Chondrocyte (in vitro differentiated cells): ENCODE data around the gene FCRLA. TPM values are rescaled to one million over a fixed set of nuclear protein-coding genes. Genes with fewer than 3 reads are reported as not detected.

Experiments
- DNase-seq: peaks from one replicate; pipeline ENCODE4 v3.0.0; 2021; ENCODE audit warnings: mixed read lengths, low spot score
- H3K27ac Mint-ChIP-seq: one replicate; pipeline ENCODE4 v1.8.0; 2021; ENCODE audit warnings: mild to moderate bottlenecking, moderate library complexity, mixed read lengths; ENCODE audit not compliant: unreplicated experiment
- H3K27me3 Mint-ChIP-seq: 2 replicates; pipeline ENCODE4 v1.8.0; 2021; ENCODE audit warnings: low read depth, mixed read lengths
- H3K36me3 Mint-ChIP-seq: 2 replicates; pipeline ENCODE4 v1.8.0; 2021; ENCODE audit warnings: low read depth, mixed read lengths
- H3K4me1 Mint-ChIP-seq: 2 replicates; pipeline ENCODE4 v1.8.0; 2021; ENCODE audit warnings: low read depth, mild to moderate bottlenecking, mixed read lengths
- H3K4me3 Mint-ChIP-seq: one replicate; pipeline ENCODE4 v1.8.0; 2021; ENCODE audit warnings: mild to moderate bottlenecking, moderate library complexity, mixed read lengths; ENCODE audit not compliant: unreplicated experiment
- H3K9me3 Mint-ChIP-seq: 2 replicates; pipeline ENCODE4 v1.8.0; 2021; ENCODE audit warnings: low read depth, mixed read lengths
- CTCF ChIP-seq: fragments of 200-600 bp; sonication (generic); IDR thresholded peaks from 2 replicates; pipeline ENCODE4 v1.5.0; 2021; ENCODE audit warnings: antibody characterized with exemption, mild to moderate bottlenecking, moderate library complexity
- total RNA-seq: library from RNA; stranded (reverse); gene quantifications from 3 replicates; pipeline ENCODE4 v1.2.1, GENCODE V29; 2021

Gene FCRLA
- total RNA-seq, 1 donor from 2014 or later, result not detected

GRCh38 chr1:161676441-161676840 lies 30.6 kb upstream of the FCRLA start:
- Mint-ChIP-seq H3K27me3 (peaks cover 17% of the 10 kb centered on the region), H3K27ac (no peak overlapping the region), H3K4me1 (no peaks in the 10 kb centered on the region), H3K9me3 (no peaks in the 10 kb centered on the region), H3K36me3 (no peaks in the 10 kb centered on the region), H3K4me3 (no peak overlapping the region)
- DNase-seq, result no peak
- TF ChIP-seq CTCF, result no peak

GRCh38 chr1:161676958-161677689 lies 29.9 kb upstream of the FCRLA start:
- TF ChIP-seq CTCF, result no peak
- Mint-ChIP-seq H3K4me3 (no peak overlapping the region), H3K4me1 (no peaks in the 10 kb centered on the region), H3K27ac (no peak overlapping the region), H3K9me3 (no peaks in the 10 kb centered on the region), H3K36me3 (no peaks in the 10 kb centered on the region), H3K27me3 (peaks cover 22% of the 10 kb centered on the region)
- DNase-seq, result no peak

GRCh38 chr1:161678500-161678899 lies 28.5 kb upstream of the FCRLA start:
- Mint-ChIP-seq H3K27me3 (peaks cover 30% of the 10 kb centered on the region), H3K36me3 (no peaks in the 10 kb centered on the region), H3K9me3 (no peaks in the 10 kb centered on the region), H3K27ac (no peak overlapping the region), H3K4me3 (no peak overlapping the region), H3K4me1 (no peaks in the 10 kb centered on the region)
- TF ChIP-seq CTCF, result no peak
- no peak for DNase-seq

- H3K4me3 Mint-ChIP-seq, result no peak overlapping the region
- no peaks in the 10 kb centered on the region for H3K9me3 Mint-ChIP-seq
- H3K27me3 Mint-ChIP-seq, result peaks cover 55% of the 10 kb centered on the region
- TF ChIP-seq CTCF, result no peak
- no peak overlapping the region for H3K27ac Mint-ChIP-seq
- no peaks in the 10 kb centered on the region for H3K4me1 Mint-ChIP-seq
- no peaks in the 10 kb centered on the region for H3K36me3 Mint-ChIP-seq
- DNase-seq, result no peak
Measured at GRCh38 chr1:161681879-161682278, 25.1 kb upstream of the FCRLA start.

GRCh38 chr1:161688946-161689345 lies 18.1 kb upstream of the FCRLA start:
- TF ChIP-seq CTCF, result no peak
- Mint-ChIP-seq H3K27ac (no peak overlapping the region), H3K27me3 (peaks cover 41% of the 10 kb centered on the region), H3K9me3 (no peaks in the 10 kb centered on the region), H3K4me1 (no peaks in the 10 kb centered on the region), H3K36me3 (no peaks in the 10 kb centered on the region), H3K4me3 (no peak overlapping the region)
- DNase-seq, result no peak
